GM19372 (cell line): ENCODE data around the gene ZNF500.

Experiments
- ATAC-seq: cut with Tn5 transposase; IDR thresholded peaks from one replicate; pipeline ENCODE4 v1.9.1; 2021; ENCODE audit warnings: mild to moderate bottlenecking, low read depth, moderate library complexity; ENCODE audit not compliant: unreplicated experiment

The ZNF500 gene

DNA sequence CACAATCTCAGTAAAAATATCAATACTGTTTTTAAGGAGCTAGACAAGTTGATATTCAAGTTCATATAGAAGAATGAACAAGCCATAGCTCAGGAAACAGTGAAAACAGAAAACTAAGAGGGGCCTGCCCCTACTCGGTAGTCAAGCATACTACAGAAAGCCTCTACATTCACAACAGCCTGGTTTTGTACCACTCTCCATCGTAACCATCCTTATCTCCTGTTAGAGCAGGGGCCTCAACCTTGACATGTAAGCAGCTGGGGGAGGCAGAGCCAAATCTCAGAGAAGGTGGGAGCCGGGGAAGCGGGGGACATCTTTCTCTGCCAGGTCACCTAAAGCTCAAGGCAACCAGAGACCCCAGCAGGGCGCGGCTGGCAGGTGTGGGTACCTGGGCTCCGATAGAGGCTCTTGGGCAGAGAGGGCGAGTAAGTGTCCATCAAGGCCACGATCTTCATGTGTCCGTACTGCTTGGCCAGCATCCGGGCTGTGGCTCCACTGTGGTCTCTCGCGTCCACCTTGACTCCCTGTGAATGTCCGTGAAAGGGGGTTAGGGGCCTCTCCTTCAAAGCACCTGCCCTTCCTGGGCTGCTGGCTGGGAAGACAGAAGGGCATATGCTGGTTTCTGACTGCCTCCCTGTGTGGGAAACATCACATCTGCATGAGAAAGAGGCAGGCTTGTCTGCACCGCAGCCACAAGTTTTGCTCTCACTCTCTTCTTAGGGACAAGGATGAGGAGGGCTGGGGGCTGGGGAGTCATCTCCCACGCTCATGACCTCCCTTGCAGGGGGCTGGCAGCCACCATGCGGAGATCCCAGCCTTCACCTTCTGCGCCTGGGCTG, 53.1 kb downstream of the ZNF500 start:
- ATAC-seq = no peak

GRCh38 chr16:4709481-4709880, 57.5 kb downstream of the ZNF500 start:
- ATAC-seq = no peak

GRCh38 chr16:4706871-4707270, 60.1 kb downstream of the ZNF500 start:
- no peak for ATAC-seq

DNA sequence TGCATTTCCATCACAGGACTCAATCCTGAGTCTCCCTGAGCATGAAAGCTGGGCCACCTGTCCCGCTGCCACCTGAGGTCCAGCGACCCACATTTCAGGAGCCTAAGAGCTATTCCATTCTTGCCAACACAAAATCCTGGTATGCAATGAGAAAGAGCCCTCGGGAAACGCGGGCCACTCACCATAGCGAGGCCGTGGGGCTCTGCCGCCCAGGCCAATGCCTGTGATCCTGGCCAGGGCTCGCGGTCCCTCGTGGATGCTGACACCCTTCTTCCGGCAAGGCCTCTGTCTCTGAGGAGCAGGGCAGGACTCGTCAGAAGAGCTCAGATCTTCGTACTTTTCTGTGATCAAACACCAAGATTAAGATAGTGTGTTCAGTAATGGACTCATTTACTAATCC, 62.0 kb downstream of the ZNF500 start:
- ATAC-seq = no peak

DNA sequence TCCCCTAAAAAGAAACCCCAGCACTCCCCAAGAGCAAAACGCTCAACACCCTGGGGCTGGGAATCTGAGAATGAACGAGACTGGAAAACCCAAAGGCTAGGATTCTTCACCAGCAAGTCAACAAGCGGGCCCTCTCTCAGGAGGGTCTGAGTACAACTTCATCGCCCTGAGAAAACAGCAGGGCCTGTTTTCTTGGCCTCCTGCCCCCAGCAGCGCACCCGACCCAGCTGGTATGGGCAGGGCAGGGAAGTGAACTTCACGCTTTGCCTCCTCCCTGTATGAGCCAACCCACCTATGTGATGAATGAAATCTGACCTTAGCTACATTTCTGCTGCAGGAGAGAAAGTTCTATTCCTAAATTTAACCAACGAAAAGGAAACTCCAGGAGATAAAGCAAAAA, 62.5 kb downstream of the ZNF500 start:
- no peak for ATAC-seq

DNA sequence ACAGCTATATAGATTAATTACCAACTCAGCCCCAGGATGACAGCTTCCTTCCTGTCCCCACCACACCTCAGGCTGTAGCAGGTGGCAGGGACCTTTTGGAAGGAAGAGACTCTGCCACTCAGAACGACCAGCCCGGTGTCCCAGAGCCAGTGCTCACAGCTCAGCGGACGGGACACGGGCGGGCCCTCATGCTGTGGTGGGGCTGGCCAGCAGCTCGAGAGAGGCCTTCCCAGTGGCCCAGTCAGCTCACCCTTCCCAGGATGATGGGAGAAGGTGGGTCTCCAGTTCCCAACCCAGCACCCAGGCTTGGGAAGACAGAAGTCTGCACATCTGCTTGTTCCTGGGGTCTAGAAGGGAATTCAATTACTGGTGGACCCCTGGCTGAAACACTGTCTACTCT, 63.1 kb downstream of the ZNF500 start:
- ATAC-seq = no peak

DNA sequence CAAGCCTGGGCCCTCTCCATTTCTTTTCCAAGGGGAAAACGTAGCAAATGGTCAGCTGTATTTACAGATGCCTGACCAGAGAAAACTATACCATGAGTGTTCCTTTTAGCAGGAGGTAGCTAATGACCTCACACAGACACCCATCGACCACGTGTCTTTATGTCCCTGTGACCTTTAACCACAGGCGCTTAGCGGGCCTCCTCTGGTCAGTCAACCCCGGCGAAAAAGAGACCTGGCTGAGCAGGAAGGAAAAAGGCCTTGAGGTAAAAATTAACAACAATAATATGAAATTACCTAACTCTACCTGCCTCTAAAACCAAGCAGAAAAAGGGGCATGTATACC, 64.5 kb downstream of the ZNF500 start:
- ATAC-seq = no peak

GRCh38 chr16:4701791-4702465, 65.0 kb downstream of the ZNF500 start:
- ATAC-seq = no peak

DNA sequence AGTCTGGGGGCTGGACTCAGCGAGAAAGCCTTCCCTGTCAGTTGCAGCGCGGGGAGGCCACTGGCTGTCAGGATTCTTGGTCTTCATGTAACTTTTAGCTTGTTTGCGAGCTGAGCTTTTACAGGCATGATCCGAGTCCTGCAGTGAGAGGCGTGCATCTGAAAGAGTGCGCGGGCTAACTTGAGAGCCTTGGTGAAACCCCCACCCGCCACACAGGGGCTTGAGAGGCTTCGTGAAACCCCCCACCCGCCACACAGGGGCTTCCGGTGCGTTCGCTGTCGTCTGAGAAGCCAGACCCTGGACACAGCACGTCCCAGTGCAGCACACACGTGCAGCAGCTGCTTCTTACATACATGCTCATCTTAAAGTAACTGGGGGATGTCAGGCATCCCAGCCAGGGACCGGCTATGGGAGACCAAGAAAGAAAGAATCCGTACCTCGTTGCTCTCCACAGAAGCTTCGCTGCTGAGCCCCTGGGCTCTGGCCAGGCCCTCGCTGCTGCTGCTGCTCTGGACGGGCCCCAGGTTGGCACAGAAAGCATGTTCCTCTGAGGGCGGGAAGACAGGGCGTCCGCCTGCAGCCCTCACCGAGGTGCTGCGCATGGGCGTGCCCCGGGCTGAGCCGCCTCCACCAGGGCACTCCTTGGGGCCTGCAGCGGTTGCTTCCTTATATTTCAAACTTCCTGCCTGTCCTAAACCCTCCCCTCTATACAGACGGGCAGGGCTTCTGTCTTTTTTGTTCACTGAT, 65.8 kb downstream of the ZNF500 start:
- ATAC-seq = no peak

DNA sequence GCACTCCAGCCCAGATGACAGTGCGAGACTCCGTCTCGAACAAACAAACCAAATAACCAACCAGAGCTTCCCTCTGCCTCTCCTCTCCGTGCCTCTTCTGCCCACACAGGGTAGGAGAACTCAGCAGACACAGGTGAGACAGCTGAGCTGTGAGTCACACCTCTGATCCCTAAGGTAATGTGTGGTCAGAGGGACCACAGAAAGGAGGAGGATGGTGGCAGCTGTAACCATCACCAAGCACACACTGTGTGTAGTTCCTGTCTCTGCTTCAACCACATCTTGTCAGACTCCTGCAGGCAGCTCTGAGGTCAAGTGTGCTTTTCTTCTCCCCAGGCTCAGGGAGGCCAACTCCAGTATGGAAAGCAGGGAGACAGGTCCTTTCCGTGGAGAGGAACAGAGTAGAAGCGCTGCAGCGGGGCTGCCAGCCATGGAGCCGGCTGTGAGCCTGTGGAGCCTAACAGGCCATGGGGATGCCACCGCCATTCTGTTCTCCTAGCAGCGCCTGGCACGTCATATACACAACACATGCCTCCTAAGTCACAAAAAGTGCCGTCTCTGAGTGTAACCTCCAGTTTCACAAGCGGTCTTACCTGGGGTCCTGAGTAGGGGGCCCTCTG, 66.5 kb downstream of the ZNF500 start:
- no peak for ATAC-seq

DNA sequence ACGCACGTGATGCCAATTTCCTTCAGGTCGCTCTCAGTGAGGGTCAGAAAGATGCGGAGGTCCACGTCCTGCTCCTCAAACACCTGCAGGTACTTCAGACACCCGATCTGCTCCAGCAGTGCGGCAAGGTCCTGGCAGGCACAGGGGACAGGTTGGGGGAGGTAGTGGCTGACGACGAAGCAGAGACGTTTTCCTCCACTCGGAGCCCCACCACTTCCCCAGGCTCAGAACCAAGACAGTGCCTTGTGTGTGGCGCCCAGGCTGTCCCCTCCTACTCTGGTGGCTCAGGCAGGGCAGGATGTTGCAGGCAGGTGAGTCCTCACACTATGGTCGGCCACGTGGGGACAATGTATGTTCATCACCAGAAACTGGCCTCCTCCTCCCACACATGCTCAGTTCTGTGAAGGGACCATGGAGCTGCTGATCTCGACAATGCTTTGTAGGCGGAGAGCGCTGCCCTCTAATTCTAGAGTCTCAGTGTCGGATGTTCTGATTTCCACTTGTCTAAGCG, 67.9 kb downstream of the ZNF500 start:
- ATAC-seq = no peak

DNA sequence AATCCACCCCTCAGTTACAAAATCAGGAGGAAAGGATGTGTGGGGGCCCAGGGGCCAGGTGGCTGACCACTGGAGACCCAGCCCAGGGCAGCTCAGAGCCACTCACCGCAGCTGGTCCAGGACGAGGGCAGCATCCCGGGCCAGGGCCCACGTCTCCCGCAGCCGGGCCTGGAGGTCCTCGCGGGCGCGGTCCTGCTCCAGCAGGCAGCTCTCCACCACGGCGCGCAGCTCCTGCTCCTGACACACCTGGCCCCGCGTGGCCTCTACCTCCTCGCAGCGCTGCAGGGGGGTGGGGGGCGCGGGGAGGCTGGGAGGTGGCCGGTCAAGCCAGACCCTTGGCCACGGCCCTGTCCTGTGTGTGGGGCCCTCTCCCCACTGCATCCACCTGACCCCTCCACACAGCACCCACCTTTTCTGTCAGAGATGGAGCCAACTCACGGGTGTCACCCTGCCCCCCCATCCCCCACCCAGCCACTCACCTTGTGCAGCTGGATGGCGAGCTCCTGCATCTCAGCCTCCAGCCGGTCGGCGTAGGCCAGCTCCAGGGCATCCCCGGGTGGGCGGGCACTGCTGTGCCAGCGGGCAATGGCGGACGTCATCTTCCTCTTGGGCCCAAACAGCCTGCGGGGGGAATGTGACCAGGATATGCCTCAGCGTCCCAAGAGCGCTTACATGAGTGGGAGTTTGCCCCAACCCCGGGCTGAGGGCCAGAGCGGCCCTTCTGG, 68.5 kb downstream of the ZNF500 start:
- no peak for ATAC-seq
